Measurements from ENCODE around the gene ZC3H18. TPM values are rescaled to one million over a fixed set of nuclear protein-coding genes. Genes with fewer than 3 reads are reported as not detected.

The ZC3H18 gene
- total and polyA plus RNA-seq, 2 of the 4 experiments (the other 2 are of a cell fraction) = 3.4 to 21.3 TPM

- no peak for TF ChIP-seq NFE2L2 (IDR thresholded peaks at IDR 0.05; ENCODE audit: low read depth, low read length)
- TF ChIP-seq SMC3 (IDR thresholded peaks at IDR 0.05; ENCODE audit: low read depth, low read length) = no peak
Measured at GRCh38 chr16:88580371-88580770, 10.2 kb downstream of the ZC3H18 start (continued).

GRCh38 chr16:88581033-88581432 is 10.8 kb downstream of the ZC3H18 start:
- Histone ChIP-seq H2BK20ac (ENCODE audit: low read depth, low read length) (no peak overlapping the region), H3K18ac (ENCODE audit: low read depth, low read length) (no peak overlapping the region), H2AK9ac (replicated peaks; ENCODE audit: low read depth, low read length, poor library complexity) (no peak overlapping the region), H3K4ac (ENCODE audit: low read depth, low read length) (no peak overlapping the region), H2BK5ac (ENCODE audit: low read depth, low read length, poor library complexity, severe bottlenecking) (no peak overlapping the region), H3K4me2 (ENCODE audit: low read depth, low read length) (no peak overlapping the region), H3K4me3 (ENCODE audit: insufficient read depth, low read depth, low read length) (no peak overlapping the region), H2AFZ (replicated peaks; ENCODE audit: low read length, poor library complexity) (no peak overlapping the region), H3K36me3 (ENCODE audit: control insufficient read depth, insufficient read depth, low read length) (peaks cover 57% of the 10 kb centered on the region), H4K5ac (ENCODE audit: low read depth, low read length) (no peak overlapping the region), H3K23ac (ENCODE audit: low read depth, low read length) (no peak overlapping the region), H2BK120ac (ENCODE audit: low read depth, low read length) (no peak overlapping the region), H3K9me1 (ENCODE audit: insufficient read depth, low read length) (peaks cover 6% of the 10 kb centered on the region), H4K91ac (ENCODE audit: insufficient read depth, low read depth, low read length) (no peak overlapping the region), H3K9ac (ENCODE audit: low read depth, low read length) (no peak overlapping the region), H3K14ac (replicated peaks; ENCODE audit: low read depth, low read length) (no peak overlapping the region), H3K79me1 (ENCODE audit: low read depth in 1 of 2, low read length in 2 of 2) (peaks cover 30 to 84% of the 10 kb centered on the region in 2 experiments), H3K27ac (ENCODE audit: insufficient read depth, low read length) (no peak overlapping the region), H3K4me1 (ENCODE audit: control insufficient read depth, insufficient read depth, low read length) (no peaks in the 10 kb centered on the region), H2AK5ac (ENCODE audit: low read depth, low read length) (no peak overlapping the region), H3K9me3 (ENCODE audit: control insufficient read depth, insufficient read depth, low read length) (no peaks in the 10 kb centered on the region), H3K27me3 (ENCODE audit: control insufficient read depth, insufficient read depth, low read length) (no peaks in the 10 kb centered on the region), H2BK15ac (ENCODE audit: low read depth, low read length) (no peak overlapping the region), H4K8ac (ENCODE audit: low read depth in 2 of 2, low read length in 2 of 2) (no peak overlapping the region), H3K56ac (ENCODE audit: extremely low read depth, insufficient read depth, low read length) (no peak overlapping the region), H4K20me1 (ENCODE audit: insufficient read depth, low read length) (peaks cover 84% of the 10 kb centered on the region)
- intact Hi-C loops (cut with micrococcal nuclease) = no loop called here
- in situ Hi-C loops (cut with MboI; ENCODE audit: low sequenced_read_pairs) = no loop called here
- no TSS peak for BruUV-seq (replicated peaks)
- TF ChIP-seq RAD21 (IDR thresholded peaks at IDR 0.05; ENCODE audit: low read length) = no peak
- no peak for TF ChIP-seq ELK1 (IDR thresholded peaks at IDR 0.05; ENCODE audit: borderline replicate concordance, low read depth, low read length)
- no peak for TF ChIP-seq POLR2A (IDR thresholded peaks at IDR 0.05; ENCODE audit: low read depth, low read length)
- TF ChIP-seq CEBPB (IDR thresholded peaks at IDR 0.05; ENCODE audit: low read depth, low read length) = no peak
- no peak for TF ChIP-seq NFE2L2 (IDR thresholded peaks at IDR 0.05; ENCODE audit: low read depth, low read length)
- TF ChIP-seq MAZ (IDR thresholded peaks at IDR 0.05; ENCODE audit: borderline replicate concordance, low read depth, low read length) = no peak
- TF ChIP-seq FOS (IDR thresholded peaks at IDR 0.05; ENCODE audit: low read depth, low read length) = no peak
- TF ChIP-seq SMC3 (IDR thresholded peaks at IDR 0.05; ENCODE audit: low read depth, low read length) = no peak
- TF ChIP-seq RCOR1 (IDR thresholded peaks at IDR 0.05; ENCODE audit: insufficient replicate concordance, low read length) = no peak
- no peak for TF ChIP-seq CHD1 (IDR thresholded peaks at IDR 0.05; ENCODE audit: low read depth, low read length)
- no peak for TF ChIP-seq MXI1 (IDR thresholded peaks at IDR 0.05; ENCODE audit: borderline replicate concordance, low read depth, low read length)
- POLR2A ChIA-PET (ENCODE audit: unreplicated experiment) = no interaction called here
- DNase-seq (no peak), ATAC-seq (ENCODE audit: low read depth) (no peak)
- no CpG with 5 or more reads among the region's 4 CpGs for WGBS, 2 experiments (ENCODE audit: extremely low coverage in 2 of 2, insufficient read length in 1 of 2)
- dilution Hi-C loops (cut with HindIII; ENCODE audit: low sequenced_read_pairs, unreplicated experiment) = no loop called here
- CTCF ChIA-PET = no interaction called here
